WTC11 (cell line): ENCODE data around the gene IER3IP1. TPM values are rescaled to one million over a fixed set of nuclear protein-coding genes. Genes with fewer than 3 reads are reported as not detected.

Experiments
- ATAC-seq: fragments of 200-7000 bp; cut with Tn5 transposase; 2 replicates; pipeline ENCODE4 v1.10.0; 2021; ENCODE audit warnings: mild to moderate bottlenecking, moderate library complexity
- CTCF ChIA-PET: fragments of 300-600 bp; sonication (Branson Sonifier 250); formaldehyde crosslinking; loops from one replicate; lab custom pipeline; 2021; ENCODE audit warnings: antibody characterized with exemption; lab: Charles Lee
- POLR2A ChIA-PET: fragments of 350-600 bp; sonication (Branson Sonifier 250); formaldehyde crosslinking; loops from one replicate; lab custom pipeline; 2021; ENCODE audit warnings: antibody characterized with exemption; lab: Charles Lee
- DNase-seq: peaks from one replicate; pipeline ENCODE4 v3.0.0; 2021; ENCODE audit warnings: low spot score
- H3K27ac Mint-ChIP-seq: 2 replicates; pipeline ENCODE4 v1.8.0; 2021; ENCODE audit warnings: mixed read lengths
- H3K27me3 Mint-ChIP-seq: 2 replicates; pipeline ENCODE4 v1.8.0; 2021; ENCODE audit warnings: low read depth, mild to moderate bottlenecking, moderate library complexity, mixed read lengths
- H3K36me3 Mint-ChIP-seq: 2 replicates; pipeline ENCODE4 v1.8.0; 2021; ENCODE audit warnings: mixed read lengths
- H3K4me1 Mint-ChIP-seq: 2 replicates; pipeline ENCODE4 v1.8.0; 2022; ENCODE audit warnings: mixed read lengths
- H3K4me3 Mint-ChIP-seq: 2 replicates; pipeline ENCODE4 v1.8.0; 2021; ENCODE audit warnings: mild to moderate bottlenecking, moderate library complexity, mixed read lengths
- H3K9me3 Mint-ChIP-seq: 2 replicates; pipeline ENCODE4 v1.8.0; 2021; ENCODE audit warnings: mixed read lengths
- CBFB ChIP-seq: sonication (generic); formaldehyde crosslinking; IDR thresholded peaks from 2 replicates; pipeline ENCODE4 v1.8.1; 2022; ENCODE audit warnings: mild to moderate bottlenecking, low read depth, missing genetic modification reagents
- CDX4 ChIP-seq: fragments of 250-450 bp; sonication (Bioruptor Pico); IDR thresholded peaks from 2 replicates; pipeline ENCODE4 v1.9.0; 2021; ENCODE audit warnings: moderate library complexity, mild to moderate bottlenecking, inconsistent platforms, borderline replicate concordance
- FOXJ3 ChIP-seq: sonication (generic); formaldehyde crosslinking; IDR thresholded peaks from 2 replicates; pipeline ENCODE4 v1.9.0; 2021; ENCODE audit warnings: missing genetic modification reagents, mild to moderate bottlenecking, borderline replicate concordance
- GRHL2 ChIP-seq: fragments of 250-450 bp; sonication (Bioruptor Pico); IDR thresholded peaks from 2 replicates; pipeline ENCODE4 v1.8.0; 2022; ENCODE audit warnings: mild to moderate bottlenecking, moderate library complexity; ENCODE audit not compliant: insufficient replicate concordance, severe bottlenecking
- KAT7 ChIP-seq: sonication (generic); formaldehyde crosslinking; IDR thresholded peaks from 2 replicates; pipeline ENCODE4 v1.8.1; 2023; ENCODE audit warnings: missing genetic modification reagents, mild to moderate bottlenecking, borderline replicate concordance
- MAX ChIP-seq: sonication (generic); formaldehyde crosslinking; IDR thresholded peaks from 2 replicates; pipeline ENCODE4 v1.8.0; 2022; ENCODE audit warnings: mild to moderate bottlenecking, missing genetic modification reagents
- NR1H2 ChIP-seq: sonication (generic); formaldehyde crosslinking; IDR thresholded peaks from 2 replicates; pipeline ENCODE4 v1.9.0; 2021; ENCODE audit warnings: mild to moderate bottlenecking, moderate library complexity, missing genetic modification reagents
- RELA ChIP-seq: sonication (generic); formaldehyde crosslinking; IDR thresholded peaks from 2 replicates; pipeline ENCODE4 v1.8.1; 2022; ENCODE audit warnings: missing genetic modification reagents, mild to moderate bottlenecking, borderline replicate concordance
- TEAD1 ChIP-seq: sonication (generic); formaldehyde crosslinking; IDR thresholded peaks from 2 replicates; pipeline ENCODE4 v1.8.0; 2022; ENCODE audit warnings: mild to moderate bottlenecking, missing genetic modification reagents
- ZBTB43 ChIP-seq: sonication (generic); formaldehyde crosslinking; IDR thresholded peaks from 2 replicates; pipeline ENCODE4 v1.8.1; 2023; ENCODE audit warnings: mild to moderate bottlenecking, missing genetic modification reagents
- ZNF121 ChIP-seq: sonication (generic); formaldehyde crosslinking; IDR thresholded peaks from 2 replicates; pipeline ENCODE4 v1.8.0; 2023; ENCODE audit warnings: missing genetic modification reagents
- ZNF232 ChIP-seq: sonication (generic); formaldehyde crosslinking; IDR thresholded peaks from 2 replicates; pipeline ENCODE4 v1.8.0; 2022; ENCODE audit warnings: mild to moderate bottlenecking, missing genetic modification reagents
- ZNF317 ChIP-seq: sonication (generic); formaldehyde crosslinking; IDR thresholded peaks from 2 replicates; pipeline ENCODE4 v1.8.1; 2023; ENCODE audit warnings: low read depth, mild to moderate bottlenecking, moderate library complexity, missing genetic modification reagents, borderline replicate concordance
- ZNF396 ChIP-seq: fragments of 250-450 bp; sonication (Bioruptor Pico); IDR thresholded peaks from 2 replicates; pipeline ENCODE4 v1.8.0; 2021; ENCODE audit warnings: mild to moderate bottlenecking, moderate library complexity, borderline replicate concordance
- ZNF425 ChIP-seq: fragments of 250-450 bp; sonication (Bioruptor Pico); conservative IDR thresholded peaks from 2 replicates; pipeline ENCODE4 v1.9.0; 2021; ENCODE audit warnings: mild to moderate bottlenecking
- total RNA-seq: library from RNA; stranded (reverse); gene quantifications from 3 replicates; pipeline ENCODE4 v1.2.3, GENCODE V29; 2021
- TF ChIP-seq, protein P1 (sequence below): sonication (generic); formaldehyde crosslinking; IDR thresholded peaks from 2 replicates; pipeline ENCODE4 v1.8.0; 2023; ENCODE audit warnings: missing genetic modification reagents, mild to moderate bottlenecking, borderline replicate concordance
- TF ChIP-seq, protein P2 (sequence below): sonication (generic); formaldehyde crosslinking; IDR thresholded peaks from 2 replicates; pipeline ENCODE4 v1.8.0; 2022; ENCODE audit warnings: mild to moderate bottlenecking, missing genetic modification reagents
- TF ChIP-seq, protein P3 (sequence below): sonication (generic); formaldehyde crosslinking; IDR thresholded peaks from 2 replicates; pipeline ENCODE4 v1.8.1; 2023; ENCODE audit warnings: mild to moderate bottlenecking, moderate library complexity, missing genetic modification reagents
- TF ChIP-seq, protein P4 (sequence below): fragments of 250-450 bp; sonication (Bioruptor Pico); IDR thresholded peaks from 2 replicates; pipeline ENCODE4 v2.1.2; 2022; ENCODE audit warnings: mild to moderate bottlenecking, moderate library complexity

Gene IER3IP1
- total RNA-seq, 1 experiment from 2014 or later = 7.7 TPM

DNA sequence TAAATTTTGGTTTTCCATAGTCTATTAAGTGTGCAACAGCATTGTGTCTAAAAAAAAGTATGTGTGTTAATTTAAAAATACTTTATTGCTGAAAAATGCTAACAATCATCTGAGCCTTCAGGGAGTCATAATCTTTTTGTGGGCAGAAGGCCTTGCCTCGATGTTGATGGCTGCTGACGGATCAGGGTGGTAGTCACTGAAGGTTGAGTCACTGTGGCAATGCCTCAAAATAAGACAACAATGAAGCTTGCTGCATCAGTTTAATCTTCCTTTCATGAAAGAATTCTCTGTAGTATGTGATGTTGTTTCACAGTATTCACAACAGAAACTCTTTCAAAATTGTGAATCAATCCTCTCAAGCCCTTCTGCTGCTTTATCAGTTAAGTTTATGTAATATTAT lies 57.2 kb downstream of the IER3IP1 start (continued):
- no peak for TF ChIP-seq ZNF425 (CRISPR knock-in tag)
- no peak for TF ChIP-seq CDX4 (CRISPR knock-in tag)
- no peak for TF ChIP-seq ZBTB43
- TF ChIP-seq ZNF317 (CRISPR knock-in tag) = no peak
- no peak for TF ChIP-seq CBFB (CRISPR knock-in tag)
- no peak for TF ChIP-seq RELA (CRISPR knock-in tag)
- TF ChIP-seq FOXJ3 (CRISPR knock-in tag) = no peak
- TF ChIP-seq MAX (CRISPR knock-in tag) = no peak
- TF ChIP-seq KAT7 (CRISPR knock-in tag) = no peak
- TF ChIP-seq GRHL2 (CRISPR knock-in tag) = no peak
- TF ChIP-seq, all 79 proteins: peak for 0

DNA sequence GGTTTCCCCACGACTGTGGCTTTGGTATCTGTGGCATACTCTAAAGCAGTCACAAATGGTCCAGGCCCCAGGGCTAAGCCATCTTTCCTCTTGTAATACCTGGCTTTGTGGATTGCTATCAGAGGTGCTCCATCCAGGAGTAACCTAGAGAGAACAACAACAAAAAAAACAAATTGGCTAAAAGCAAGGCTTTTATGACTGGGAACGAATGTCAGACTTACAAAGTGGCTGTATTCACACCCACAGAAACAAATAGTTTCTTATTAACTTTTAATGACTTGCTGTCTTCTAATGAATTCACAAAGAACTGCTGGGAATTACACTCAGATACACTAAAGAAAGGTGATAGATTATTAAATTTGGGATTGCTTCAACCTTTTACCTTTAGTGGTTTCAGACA lies 61.0 kb downstream of the IER3IP1 start:
- ChIA-PET CTCF (interaction anchor here (1.0 kb wide), 1 partner anchor 15 kb away, joined by 3 read pairs; no protein-coding TSS in a partner anchor), POLR2A (no interaction called here)
- H3K4me1 Mint-ChIP-seq = peaks cover 27% of the 10 kb centered on the region
- no peak overlapping the region for H3K4me3 Mint-ChIP-seq
- DNase-seq = no peak
- no peak for ATAC-seq
- no peaks in the 10 kb centered on the region for H3K27me3 Mint-ChIP-seq
- peak overlapping the region; percentile 20; the same call in 1 of the 2 replicates for H3K27ac Mint-ChIP-seq
- TF ChIP-seq ZNF121 (CRISPR knock-in tag) = no peak
- TF ChIP-seq, protein P1, sequence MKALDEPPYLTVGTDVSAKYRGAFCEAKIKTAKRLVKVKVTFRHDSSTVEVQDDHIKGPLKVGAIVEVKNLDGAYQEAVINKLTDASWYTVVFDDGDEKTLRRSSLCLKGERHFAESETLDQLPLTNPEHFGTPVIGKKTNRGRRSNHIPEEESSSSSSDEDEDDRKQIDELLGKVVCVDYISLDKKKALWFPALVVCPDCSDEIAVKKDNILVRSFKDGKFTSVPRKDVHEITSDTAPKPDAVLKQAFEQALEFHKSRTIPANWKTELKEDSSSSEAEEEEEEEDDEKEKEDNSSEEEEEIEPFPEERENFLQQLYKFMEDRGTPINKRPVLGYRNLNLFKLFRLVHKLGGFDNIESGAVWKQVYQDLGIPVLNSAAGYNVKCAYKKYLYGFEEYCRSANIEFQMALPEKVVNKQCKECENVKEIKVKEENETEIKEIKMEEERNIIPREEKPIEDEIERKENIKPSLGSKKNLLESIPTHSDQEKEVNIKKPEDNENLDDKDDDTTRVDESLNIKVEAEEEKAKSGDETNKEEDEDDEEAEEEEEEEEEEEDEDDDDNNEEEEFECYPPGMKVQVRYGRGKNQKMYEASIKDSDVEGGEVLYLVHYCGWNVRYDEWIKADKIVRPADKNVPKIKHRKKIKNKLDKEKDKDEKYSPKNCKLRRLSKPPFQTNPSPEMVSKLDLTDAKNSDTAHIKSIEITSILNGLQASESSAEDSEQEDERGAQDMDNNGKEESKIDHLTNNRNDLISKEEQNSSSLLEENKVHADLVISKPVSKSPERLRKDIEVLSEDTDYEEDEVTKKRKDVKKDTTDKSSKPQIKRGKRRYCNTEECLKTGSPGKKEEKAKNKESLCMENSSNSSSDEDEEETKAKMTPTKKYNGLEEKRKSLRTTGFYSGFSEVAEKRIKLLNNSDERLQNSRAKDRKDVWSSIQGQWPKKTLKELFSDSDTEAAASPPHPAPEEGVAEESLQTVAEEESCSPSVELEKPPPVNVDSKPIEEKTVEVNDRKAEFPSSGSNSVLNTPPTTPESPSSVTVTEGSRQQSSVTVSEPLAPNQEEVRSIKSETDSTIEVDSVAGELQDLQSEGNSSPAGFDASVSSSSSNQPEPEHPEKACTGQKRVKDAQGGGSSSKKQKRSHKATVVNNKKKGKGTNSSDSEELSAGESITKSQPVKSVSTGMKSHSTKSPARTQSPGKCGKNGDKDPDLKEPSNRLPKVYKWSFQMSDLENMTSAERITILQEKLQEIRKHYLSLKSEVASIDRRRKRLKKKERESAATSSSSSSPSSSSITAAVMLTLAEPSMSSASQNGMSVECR = no peak
- no peak for TF ChIP-seq NR1H2 (CRISPR knock-in tag)
- no peak for TF ChIP-seq ZNF317 (CRISPR knock-in tag)
- TF ChIP-seq, protein P2, sequence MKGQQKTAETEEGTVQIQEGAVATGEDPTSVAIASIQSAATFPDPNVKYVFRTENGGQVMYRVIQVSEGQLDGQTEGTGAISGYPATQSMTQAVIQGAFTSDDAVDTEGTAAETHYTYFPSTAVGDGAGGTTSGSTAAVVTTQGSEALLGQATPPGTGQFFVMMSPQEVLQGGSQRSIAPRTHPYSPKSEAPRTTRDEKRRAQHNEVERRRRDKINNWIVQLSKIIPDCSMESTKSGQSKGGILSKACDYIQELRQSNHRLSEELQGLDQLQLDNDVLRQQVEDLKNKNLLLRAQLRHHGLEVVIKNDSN (CRISPR knock-in tag) = no peak
- no peak for TF ChIP-seq ZNF232 (CRISPR knock-in tag)
- no peak for TF ChIP-seq MAX (CRISPR knock-in tag)
- TF ChIP-seq ZNF396 (CRISPR knock-in tag) = no peak
- no peak for TF ChIP-seq TEAD1 (CRISPR knock-in tag)
- TF ChIP-seq, protein P3, sequence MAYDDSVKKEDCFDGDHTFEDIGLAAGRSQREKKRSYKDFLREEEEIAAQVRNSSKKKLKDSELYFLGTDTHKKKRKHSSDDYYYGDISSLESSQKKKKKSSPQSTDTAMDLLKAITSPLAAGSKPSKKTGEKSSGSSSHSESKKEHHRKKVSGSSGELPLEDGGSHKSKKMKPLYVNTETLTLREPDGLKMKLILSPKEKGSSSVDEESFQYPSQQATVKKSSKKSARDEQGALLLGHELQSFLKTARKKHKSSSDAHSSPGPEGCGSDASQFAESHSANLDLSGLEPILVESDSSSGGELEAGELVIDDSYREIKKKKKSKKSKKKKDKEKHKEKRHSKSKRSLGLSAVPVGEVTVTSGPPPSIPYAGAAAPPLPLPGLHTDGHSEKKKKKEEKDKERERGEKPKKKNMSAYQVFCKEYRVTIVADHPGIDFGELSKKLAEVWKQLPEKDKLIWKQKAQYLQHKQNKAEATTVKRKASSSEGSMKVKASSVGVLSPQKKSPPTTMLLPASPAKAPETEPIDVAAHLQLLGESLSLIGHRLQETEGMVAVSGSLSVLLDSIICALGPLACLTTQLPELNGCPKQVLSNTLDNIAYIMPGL (CRISPR knock-in tag) = no peak
- no peak for TF ChIP-seq RELA (CRISPR knock-in tag)
- TF ChIP-seq, protein P4, sequence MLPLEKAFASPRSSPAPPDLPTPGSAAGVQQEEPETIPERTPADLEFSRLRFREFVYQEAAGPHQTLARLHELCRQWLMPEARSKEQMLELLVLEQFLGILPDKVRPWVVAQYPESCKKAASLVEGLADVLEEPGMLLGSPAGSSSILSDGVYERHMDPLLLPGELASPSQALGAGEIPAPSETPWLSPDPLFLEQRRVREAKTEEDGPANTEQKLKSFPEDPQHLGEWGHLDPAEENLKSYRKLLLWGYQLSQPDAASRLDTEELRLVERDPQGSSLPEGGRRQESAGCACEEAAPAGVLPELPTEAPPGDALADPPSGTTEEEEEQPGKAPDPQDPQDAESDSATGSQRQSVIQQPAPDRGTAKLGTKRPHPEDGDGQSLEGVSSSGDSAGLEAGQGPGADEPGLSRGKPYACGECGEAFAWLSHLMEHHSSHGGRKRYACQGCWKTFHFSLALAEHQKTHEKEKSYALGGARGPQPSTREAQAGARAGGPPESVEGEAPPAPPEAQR = no peak
- peaks cover 34% of the 10 kb centered on the region for H3K36me3 Mint-ChIP-seq
- no peaks in the 10 kb centered on the region for H3K9me3 Mint-ChIP-seq
